ENCODE measurements around the gene DYNLT2.
A peak's percentile ranks its signal among the peaks of the same experiment; 100 is the strongest.

The DYNLT2 gene

DNA sequence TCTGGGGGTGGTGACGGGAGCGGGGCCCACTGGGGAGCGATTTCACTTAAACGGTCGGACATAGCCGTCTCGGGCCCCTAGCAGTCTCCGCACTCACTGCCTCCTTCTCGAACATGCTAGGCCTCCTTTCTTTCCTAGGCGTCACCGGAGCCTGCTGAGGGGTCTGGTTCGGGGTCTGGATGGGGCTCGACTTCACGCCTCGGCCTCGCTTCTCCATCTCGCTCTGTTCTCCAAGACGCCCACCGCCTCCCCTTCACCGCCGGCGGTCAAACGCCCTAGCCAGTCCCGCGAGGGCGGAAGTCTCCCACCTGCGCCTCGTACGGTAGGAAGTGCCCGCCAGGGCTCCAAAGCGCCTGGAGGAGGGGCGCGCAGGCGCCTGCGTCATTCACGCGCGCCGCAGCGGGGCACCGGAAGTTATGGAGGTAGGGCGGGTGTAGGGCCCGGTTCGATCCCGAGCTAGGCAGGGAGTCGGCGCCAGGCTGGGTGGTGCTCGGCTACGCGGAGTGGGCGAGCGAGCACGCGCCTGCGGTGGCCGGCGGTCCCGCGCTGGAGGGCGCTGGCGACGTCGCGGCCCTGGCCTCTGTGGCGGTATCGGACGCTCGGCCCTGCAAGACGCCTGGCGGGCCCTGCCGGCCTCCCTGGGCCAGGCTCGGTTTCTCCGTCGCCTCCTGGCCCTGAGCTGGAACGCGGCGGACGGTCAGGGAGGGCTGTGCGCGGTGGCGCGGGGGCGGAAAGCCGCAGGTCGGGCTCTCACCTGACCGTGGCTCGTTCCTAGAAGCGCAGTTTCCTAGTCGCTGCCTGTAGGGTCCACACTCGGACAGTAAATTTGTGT is at the start of gene DYNLT2, which contains the start of gene ERMARD:
TSS of gene DYNLT2 (minus strand) at position 331 of the 832 bp plus-strand sequence. CDS start at position 217, 114 bp downstream.
TSS of gene ERMARD (plus strand) at position 381 of the 832 bp plus-strand sequence. CDS start at position 417, 36 bp downstream.
- Mint-ChIP-seq H3K27me3 (no peaks in the 10 kb centered on the region), H3K4me3 (peak within 1 kb of the TSS; percentile 96), H3K4me1 (ENCODE audit: low read depth) (peaks cover 27% of the 10 kb centered on the region), H3K9me3 (peaks cover 1% of the 10 kb centered on the region), H3K27ac (peak within 1 kb of the TSS; percentile 99), H3K36me3 (ENCODE audit: low read depth) (peaks cover 40% of the 10 kb centered on the region)

DNA sequence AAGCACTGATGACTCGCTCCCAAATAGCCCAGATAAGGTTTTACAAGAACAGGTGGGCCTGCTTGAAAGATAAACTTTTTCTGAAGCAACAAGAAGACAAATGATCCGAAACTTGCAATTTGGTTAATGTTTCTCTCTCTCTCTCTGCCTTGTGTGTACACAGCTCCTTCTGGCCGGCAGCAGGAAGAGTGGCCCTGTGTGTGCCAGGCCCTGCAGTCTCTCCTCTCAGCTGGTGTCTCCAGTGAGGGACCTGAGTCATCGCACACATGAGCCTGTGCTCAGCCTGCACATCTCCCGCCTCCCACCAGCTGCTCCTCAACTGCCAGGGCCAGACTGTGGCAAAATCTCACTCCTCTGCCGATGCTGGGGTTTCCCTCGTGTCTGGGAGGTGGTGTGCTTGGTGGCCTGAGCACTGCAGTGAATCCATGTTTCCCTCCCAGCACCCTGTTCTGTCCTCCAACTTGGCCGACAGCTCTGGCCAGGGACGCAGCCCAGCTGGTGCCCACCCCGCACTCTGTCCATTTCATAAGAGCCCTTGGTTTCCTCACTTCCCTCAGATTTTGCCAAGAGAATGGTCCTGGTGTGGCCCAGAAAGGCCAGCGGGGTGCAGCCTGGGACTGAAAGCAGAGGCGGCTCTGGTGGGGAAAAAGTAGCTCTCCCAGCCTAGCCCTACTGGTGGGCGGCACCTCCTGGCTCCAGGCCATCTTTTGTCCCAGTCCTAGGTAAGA is 49.5 kb upstream of the DYNLT2 start:
- Mint-ChIP-seq H3K27me3 (peaks cover 60% of the 10 kb centered on the region), H3K9me3 (no peaks in the 10 kb centered on the region), H3K36me3 (ENCODE audit: low read depth) (no peaks in the 10 kb centered on the region), H3K27ac (no peak overlapping the region), H3K4me3 (no peak overlapping the region), H3K4me1 (ENCODE audit: low read depth) (peaks cover 40% of the 10 kb centered on the region)

DNA sequence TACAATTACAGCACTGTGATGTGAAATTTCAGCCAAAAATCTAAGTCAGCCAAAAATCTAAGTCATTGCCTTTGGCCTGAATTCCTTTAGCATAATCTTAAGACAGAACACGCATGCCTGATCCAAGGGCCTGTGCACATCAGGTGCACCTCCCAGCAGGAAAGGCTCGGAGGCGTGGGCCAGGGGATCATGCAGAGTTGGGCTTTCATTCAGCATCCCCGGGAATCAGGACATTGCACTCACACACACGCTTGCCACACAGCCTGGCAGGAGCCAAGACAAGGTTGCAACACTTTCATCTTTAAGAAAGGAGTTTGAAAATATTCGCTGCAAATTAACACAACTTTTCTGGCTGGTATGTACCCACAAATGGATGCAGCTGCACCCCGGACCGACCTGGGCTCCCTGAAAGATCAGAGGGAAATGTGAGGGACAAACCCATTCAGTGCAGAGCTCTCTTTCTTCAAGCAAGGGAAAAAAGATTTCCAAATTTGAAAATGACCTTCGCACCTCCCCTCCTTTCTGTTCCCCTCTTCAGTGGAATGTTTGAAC is 48.8 kb upstream of the DYNLT2 start:
- H3K27ac Mint-ChIP-seq: no peak overlapping the region
- H3K9me3 Mint-ChIP-seq: no peaks in the 10 kb centered on the region
- H3K4me3 Mint-ChIP-seq: no peak overlapping the region
- H3K36me3 Mint-ChIP-seq (ENCODE audit: low read depth): no peaks in the 10 kb centered on the region
- peaks cover 55% of the 10 kb centered on the region for H3K27me3 Mint-ChIP-seq
- peaks cover 34% of the 10 kb centered on the region for H3K4me1 Mint-ChIP-seq (ENCODE audit: low read depth)

DNA sequence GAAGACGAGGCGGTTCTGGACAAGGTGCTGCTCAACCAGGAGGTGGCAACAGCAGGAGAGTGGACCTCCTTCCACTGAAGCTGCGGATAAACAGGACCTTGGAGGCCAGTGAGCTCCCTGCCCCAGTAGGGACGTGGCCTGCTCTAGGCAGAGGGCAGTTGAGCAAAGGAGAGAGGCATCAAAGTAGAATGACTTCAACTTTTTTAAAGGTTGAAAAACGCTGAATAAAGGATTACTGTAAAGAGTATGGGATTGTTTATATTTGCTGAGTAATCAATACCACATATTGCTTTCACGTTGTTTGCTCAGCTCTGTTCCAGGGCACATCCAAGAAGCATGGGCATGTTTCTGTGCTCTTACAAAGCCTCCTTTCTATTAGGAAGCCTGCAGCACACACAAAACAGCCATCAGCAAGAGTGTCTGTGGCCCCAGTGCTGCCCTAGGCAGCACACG is 48.1 kb upstream of the DYNLT2 start:
- Mint-ChIP-seq H3K27ac (no peak overlapping the region), H3K36me3 (ENCODE audit: low read depth) (no peaks in the 10 kb centered on the region), H3K9me3 (no peaks in the 10 kb centered on the region), H3K27me3 (peaks cover 55% of the 10 kb centered on the region), H3K4me1 (ENCODE audit: low read depth) (peaks cover 27% of the 10 kb centered on the region), H3K4me3 (no peak overlapping the region)

GRCh38 chr6:169798764-169799473 is 47.5 kb upstream of the DYNLT2 start:
- no peaks in the 10 kb centered on the region for H3K9me3 Mint-ChIP-seq
- no peaks in the 10 kb centered on the region for H3K36me3 Mint-ChIP-seq (ENCODE audit: low read depth)
- peaks cover 49% of the 10 kb centered on the region for H3K27me3 Mint-ChIP-seq
- H3K4me3 Mint-ChIP-seq: no peak overlapping the region
- peaks cover 21% of the 10 kb centered on the region for H3K4me1 Mint-ChIP-seq (ENCODE audit: low read depth)
- H3K27ac Mint-ChIP-seq: no peak overlapping the region

- Mint-ChIP-seq H3K4me1 (ENCODE audit: low read depth) (peaks cover 11% of the 10 kb centered on the region), H3K4me3 (no peak overlapping the region), H3K27me3 (peaks cover 68% of the 10 kb centered on the region), H3K36me3 (ENCODE audit: low read depth) (no peaks in the 10 kb centered on the region), H3K9me3 (no peaks in the 10 kb centered on the region), H3K27ac (no peak overlapping the region)
Measured at GRCh38 chr6:169795196-169795595, 43.8 kb upstream of the DYNLT2 start.

GRCh38 chr6:169794317-169795055 is 43.1 kb upstream of the DYNLT2 start:
- Mint-ChIP-seq H3K27ac (no peak overlapping the region), H3K4me1 (ENCODE audit: low read depth) (peaks cover 16% of the 10 kb centered on the region), H3K27me3 (peaks cover 65% of the 10 kb centered on the region), H3K4me3 (no peak overlapping the region), H3K9me3 (no peaks in the 10 kb centered on the region), H3K36me3 (ENCODE audit: low read depth) (no peaks in the 10 kb centered on the region)

- Mint-ChIP-seq H3K27ac (no peak overlapping the region), H3K9me3 (no peaks in the 10 kb centered on the region), H3K36me3 (ENCODE audit: low read depth) (no peaks in the 10 kb centered on the region), H3K4me3 (no peak overlapping the region), H3K27me3 (peaks cover 63% of the 10 kb centered on the region), H3K4me1 (ENCODE audit: low read depth) (peaks cover 17% of the 10 kb centered on the region)
Measured at GRCh38 chr6:169793408-169793807, 42.0 kb upstream of the DYNLT2 start.

- Mint-ChIP-seq H3K4me1 (ENCODE audit: low read depth) (peaks cover 17% of the 10 kb centered on the region), H3K4me3 (no peak overlapping the region), H3K27ac (no peak overlapping the region), H3K36me3 (ENCODE audit: low read depth) (no peaks in the 10 kb centered on the region), H3K9me3 (no peaks in the 10 kb centered on the region), H3K27me3 (peaks cover 56% of the 10 kb centered on the region)
Measured at GRCh38 chr6:169792306-169793015, 41.1 kb upstream of the DYNLT2 start.

- no peak overlapping the region for H3K27ac Mint-ChIP-seq
- no peaks in the 10 kb centered on the region for H3K9me3 Mint-ChIP-seq
- peak overlapping the region; percentile 53 for H3K4me3 Mint-ChIP-seq
- H3K27me3 Mint-ChIP-seq: peaks cover 52% of the 10 kb centered on the region
- H3K36me3 Mint-ChIP-seq (ENCODE audit: low read depth): no peaks in the 10 kb centered on the region
- H3K4me1 Mint-ChIP-seq (ENCODE audit: low read depth): peaks cover 17% of the 10 kb centered on the region
Measured at GRCh38 chr6:169791721-169792131, 40.4 kb upstream of the DYNLT2 start.

DNA sequence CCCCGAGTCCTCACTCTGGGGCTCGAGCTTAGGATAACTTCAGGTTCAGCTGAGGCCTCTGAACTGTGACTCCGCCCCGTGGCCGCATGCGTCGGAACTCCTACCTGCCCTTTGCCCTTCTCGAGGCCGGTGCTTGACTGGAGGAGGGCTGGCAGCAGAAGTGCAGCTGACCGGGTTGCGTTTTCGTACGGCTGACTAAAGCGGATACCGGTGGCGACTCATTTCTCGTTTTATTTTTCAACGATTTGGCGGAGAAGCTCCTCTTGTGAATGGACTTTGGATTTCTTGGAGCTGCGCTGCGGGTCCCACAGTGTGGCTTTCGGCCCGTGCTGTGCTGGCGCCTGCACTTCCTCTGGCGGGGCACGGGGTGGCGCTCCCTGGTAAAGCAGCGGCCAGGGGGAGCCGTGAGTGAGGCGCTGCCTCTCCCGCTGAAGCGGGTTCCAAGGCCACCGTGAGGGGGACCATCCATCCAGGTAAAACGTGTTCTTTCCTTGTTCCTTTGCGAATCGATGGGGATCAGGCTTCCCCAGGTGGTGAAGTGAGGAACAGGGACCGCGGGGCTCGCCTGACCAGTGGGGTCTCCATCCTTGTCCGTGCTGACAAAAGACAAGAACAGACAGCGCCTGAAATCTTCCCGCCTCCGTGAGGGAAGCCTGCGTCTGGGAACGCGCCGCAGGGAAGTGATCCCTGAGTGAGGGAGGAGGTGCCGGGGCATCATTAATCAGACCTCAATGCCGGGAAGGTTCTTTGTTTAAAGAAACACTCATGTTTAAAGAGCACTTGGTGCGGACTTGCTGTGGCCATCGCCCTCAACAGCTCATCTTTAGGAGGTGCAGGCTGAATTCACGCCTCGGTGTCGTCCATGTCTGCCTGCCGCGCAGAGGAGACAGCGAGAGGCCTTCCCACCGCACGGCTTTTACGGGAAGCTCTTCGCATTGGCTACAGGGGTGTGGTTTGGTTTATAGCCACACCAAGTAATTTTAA is 38.9 kb upstream of the DYNLT2 start:
- Mint-ChIP-seq H3K27ac (no peak overlapping the region), H3K36me3 (ENCODE audit: low read depth) (no peaks in the 10 kb centered on the region), H3K4me3 (peak overlapping the region; percentile 80), H3K9me3 (no peaks in the 10 kb centered on the region), H3K4me1 (ENCODE audit: low read depth) (peaks cover 17% of the 10 kb centered on the region), H3K27me3 (peaks cover 47% of the 10 kb centered on the region)

DNA sequence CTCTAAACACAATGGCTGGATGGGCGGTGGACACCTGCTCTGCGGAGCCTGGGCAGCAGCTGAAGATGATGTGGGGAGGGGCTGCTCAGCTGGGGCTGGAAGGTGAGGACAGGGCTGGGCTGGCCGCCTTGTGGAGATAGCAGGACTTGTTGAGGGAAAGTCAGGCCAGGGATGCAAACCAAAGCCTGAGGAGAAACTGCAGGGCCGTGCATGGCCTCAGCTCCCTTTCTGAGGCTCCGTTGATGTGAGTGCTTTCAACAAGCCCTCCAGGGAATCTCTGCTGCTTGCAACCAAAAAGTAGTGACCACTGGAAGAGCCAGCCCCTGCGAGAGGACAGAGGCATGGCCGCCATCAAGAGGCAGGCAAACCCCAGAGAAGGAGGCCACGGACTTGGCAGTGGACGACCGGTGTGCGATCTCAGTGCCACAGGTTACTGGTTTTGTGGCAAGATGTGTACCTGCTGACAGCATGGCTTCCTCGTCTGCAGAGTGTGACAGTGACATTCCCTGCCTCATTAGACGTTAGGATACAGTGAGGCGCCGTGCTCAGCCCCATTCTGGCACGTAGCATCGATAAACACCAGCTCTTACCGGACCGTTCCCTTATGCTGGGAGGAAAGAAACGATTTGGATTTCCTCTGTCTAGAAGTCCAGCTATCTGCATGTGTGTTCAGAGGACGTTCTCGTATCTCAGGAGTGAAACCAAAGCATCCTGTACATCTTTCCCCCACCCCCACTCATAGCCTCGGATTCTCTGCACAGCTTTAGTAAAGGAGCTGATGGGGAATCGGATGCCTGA is 38.0 kb upstream of the DYNLT2 start:
- Mint-ChIP-seq H3K27me3 (peaks cover 39% of the 10 kb centered on the region), H3K36me3 (ENCODE audit: low read depth) (peaks cover 4% of the 10 kb centered on the region), H3K4me3 (peak overlapping the region; percentile 80), H3K4me1 (ENCODE audit: low read depth) (peaks cover 17% of the 10 kb centered on the region), H3K9me3 (no peaks in the 10 kb centered on the region), H3K27ac (no peak overlapping the region)

All from stimulated activated naive CD8-positive, alpha-beta T cell treated with anti-CD3 and anti-CD28 coated beads, Interleukin-15, Interleukin-2, amounts not matched to agents 100 ng/mL and 50 ng/mL, for 24 hours (primary cell).